GM12872 (cell line): ENCODE data around the gene ARL6IP5.

Experiments used
- TF ChIP-seq, protein P1 (sequence below): IDR thresholded peaks from 3 replicates; pipeline ENCODE4 v1.5.1; 2011; ENCODE audit warnings: low read depth, mild to moderate bottlenecking, low read length, moderate library complexity; ENCODE audit not compliant: insufficient read depth

Gene ARL6IP5

DNA sequence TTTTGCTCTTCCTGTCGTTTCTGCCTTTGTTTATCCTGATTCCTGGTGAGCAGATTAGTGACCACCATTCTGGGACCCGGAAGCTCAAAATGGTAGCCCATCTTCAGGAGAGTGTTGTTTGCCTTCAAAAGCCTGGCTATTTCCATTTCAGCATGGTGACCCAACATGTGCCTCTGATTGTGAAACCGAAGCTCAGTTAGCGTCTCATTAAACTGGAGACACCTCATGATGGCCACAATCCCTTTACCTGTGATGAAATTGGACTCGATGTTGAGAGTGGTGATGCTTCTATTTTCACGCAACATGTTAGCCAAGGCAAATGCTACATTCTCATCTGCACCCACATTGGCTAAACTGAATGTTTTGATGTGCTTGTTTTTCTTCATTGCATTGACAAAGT is 34.4 kb downstream of the ARL6IP5 start:
- TF ChIP-seq, protein P1, sequence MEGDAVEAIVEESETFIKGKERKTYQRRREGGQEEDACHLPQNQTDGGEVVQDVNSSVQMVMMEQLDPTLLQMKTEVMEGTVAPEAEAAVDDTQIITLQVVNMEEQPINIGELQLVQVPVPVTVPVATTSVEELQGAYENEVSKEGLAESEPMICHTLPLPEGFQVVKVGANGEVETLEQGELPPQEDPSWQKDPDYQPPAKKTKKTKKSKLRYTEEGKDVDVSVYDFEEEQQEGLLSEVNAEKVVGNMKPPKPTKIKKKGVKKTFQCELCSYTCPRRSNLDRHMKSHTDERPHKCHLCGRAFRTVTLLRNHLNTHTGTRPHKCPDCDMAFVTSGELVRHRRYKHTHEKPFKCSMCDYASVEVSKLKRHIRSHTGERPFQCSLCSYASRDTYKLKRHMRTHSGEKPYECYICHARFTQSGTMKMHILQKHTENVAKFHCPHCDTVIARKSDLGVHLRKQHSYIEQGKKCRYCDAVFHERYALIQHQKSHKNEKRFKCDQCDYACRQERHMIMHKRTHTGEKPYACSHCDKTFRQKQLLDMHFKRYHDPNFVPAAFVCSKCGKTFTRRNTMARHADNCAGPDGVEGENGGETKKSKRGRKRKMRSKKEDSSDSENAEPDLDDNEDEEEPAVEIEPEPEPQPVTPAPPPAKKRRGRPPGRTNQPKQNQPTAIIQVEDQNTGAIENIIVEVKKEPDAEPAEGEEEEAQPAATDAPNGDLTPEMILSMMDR = no peak

DNA sequence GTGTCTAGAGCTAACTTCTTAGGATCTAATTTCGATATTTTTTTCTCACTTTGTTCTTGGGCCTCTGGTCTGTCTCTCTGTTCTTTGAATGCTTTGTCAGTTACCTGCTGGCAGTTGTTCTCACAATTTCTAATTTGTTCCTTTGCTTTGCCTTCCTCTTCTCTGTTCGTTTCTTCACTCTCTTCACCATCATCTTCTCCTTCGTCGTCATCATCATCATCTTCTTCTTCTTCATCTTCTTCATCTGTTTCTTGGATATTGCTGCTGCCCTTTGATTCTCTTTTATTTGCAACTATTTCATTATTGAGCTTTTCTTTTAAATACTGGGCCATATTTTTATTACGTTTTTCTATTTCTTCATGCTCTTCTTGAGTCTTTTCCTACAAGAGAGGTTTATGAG is 34.9 kb downstream of the ARL6IP5 start:
- TF ChIP-seq, protein P1 = no peak

DNA sequence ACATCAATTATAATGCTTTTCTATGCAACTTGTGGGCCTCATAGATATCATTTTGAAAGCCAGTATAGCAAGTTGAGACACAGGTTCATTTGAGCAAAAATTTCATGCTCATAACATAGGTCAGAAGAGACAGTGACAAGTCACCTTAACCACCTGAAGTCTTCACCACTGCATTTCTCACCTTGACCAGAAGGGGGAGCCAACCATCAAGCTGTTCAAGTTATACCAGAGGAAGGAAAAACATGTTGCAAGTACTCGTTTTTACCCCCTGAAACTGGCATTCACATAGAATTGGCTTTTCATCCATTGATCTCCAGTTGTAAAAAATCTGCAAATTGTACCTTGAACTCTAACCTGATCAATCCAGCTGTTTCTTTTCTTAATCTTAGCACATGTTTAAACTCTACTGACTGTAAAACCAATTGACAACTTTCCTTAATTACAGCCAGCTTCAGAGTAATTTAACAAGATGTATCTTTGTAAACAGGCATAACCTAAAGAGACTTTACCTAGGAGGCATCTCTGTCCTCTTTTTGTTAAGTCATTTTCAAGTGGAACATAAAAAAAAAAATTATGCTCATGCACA is 36.2 kb downstream of the ARL6IP5 start:
- TF ChIP-seq, protein P1 = peak; percentile 96

DNA sequence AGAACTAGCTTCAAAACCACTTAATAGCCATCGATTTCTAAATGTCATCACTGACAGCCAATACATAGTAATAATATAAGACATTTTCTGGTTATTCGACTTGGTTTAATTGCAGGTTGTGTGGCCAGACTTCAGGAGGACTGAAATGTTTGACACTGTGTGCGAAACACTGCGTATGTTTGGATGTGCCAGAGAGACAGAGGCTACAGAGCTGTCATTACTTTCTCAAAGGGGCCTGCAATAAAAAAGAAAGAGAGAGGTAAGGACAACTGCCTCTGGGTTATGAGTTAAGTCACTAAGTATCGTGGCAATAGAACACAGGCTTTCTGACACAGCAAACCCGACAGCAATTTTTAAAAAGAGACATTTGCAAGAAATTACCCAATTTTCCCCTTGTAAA is 36.8 kb downstream of the ARL6IP5 start:
- TF ChIP-seq, protein P1 = no peak

DNA sequence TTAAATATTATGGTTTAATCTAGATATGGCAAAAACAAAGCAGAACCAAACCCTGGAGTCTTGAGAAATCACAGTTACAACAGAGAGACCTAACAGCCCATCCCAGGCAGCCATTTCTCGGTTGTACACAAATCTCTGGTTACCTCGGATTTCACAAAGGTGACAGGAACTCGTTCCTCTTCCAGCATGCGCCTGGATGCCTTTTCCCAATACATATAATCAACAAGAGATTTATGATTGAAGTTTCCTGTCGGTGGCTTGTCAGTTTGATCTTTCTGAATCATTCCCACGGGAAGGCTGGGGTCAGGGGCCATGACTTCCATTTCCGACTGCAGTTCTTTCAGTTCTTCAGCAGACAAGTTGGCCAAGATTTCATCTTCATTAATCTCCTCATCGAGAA is 37.2 kb downstream of the ARL6IP5 start:
- TF ChIP-seq, protein P1 = no peak

DNA sequence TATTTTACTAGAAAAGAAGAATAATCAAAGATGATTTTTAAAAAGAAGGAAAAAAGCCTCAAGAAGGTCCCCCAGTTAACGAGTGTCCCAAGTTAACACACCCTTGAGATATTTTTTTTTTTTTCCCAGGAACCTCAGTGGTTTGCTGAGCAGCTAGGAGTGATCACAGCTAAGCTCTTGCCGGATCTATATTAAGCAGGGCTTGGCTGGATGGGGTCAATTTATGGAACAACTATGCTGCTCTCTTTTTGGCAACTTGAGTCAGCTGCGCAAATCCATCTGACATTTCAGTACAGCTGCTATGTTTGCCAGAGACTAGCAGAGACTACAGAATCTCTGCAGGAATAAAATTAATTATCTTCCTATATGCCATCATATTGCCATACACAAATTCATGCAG is 37.7 kb downstream of the ARL6IP5 start, which contains the start of gene LMOD3:
Gene LMOD3, minus strand, starts transcription at position 193 of the 400 bp plus-strand sequence. CDS start 209 bp downstream, outside the sequence.
- TF ChIP-seq, protein P1 = no peak

DNA sequence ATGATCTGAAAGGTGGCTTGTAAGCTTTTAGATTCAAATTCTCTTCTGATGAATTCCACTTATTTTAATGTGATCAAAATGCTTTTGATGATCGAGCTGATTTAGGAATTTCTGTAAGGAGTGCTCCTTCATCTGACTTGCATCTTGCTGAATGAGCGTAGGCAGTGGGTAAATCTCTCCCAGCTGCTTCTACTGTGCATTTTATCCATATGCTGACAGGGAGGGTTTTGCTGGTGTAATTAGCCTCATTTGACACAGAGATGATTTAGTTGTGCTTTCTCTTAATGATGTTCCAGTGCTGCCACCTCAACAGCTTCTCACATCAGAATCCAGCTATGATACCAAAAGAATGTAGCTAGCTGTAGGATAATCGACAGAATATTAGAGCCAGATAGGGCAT is 41.5 kb downstream of the ARL6IP5 start:
- TF ChIP-seq, protein P1 = no peak
